Measurements from ENCODE around the gene ATP6V0A1. TPM values are rescaled to one million over a fixed set of nuclear protein-coding genes. Genes with fewer than 3 reads are reported as not detected.

The ATP6V0A1 gene
- total RNA-seq, 1 experiment from 2014 or later: 55.1 TPM

DNA sequence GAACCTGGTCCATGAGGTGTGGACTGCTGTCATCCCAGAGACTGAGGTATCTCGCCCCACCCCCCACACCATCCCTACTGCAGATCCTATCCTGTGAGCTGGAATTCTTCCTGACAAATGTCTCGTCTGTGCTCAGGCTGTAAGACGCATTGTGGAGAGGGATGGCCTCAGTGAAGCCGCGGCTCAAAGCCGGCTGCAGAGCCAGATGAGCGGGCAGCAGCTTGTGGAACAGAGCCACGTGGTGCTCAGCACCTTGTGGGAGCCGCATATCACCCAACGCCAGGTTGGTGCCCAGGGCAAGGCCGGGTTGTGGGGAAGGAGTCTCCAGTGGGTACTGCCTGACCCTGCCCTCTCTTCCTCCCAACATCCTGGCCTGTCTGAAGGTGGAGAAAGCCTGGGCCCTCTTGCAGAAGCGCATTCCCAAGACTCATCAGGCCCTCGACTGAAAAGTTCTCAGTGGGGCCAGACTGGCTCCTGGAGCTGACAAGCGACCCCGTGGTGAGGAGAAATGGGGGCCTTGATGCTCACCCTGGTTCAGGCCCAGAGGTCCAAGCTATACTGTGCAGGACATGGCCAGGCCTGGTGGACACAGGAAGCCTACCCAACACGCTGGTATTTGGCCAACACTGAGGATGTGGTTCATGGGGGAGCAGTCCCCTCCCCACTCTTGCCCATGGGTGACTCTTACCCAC lies 107.0 kb downstream of the ATP6V0A1 start:
- H2AFZ ChIP-seq: no peak overlapping the region
- no peak overlapping the region for H3K4me3 ChIP-seq
- peaks cover 63% of the 10 kb centered on the region for H3K79me2 ChIP-seq (ENCODE audit: low read depth)
- no peaks in the 10 kb centered on the region for H4K20me1 ChIP-seq (ENCODE audit: insufficient read depth)
- intact Hi-C loops (cut with micrococcal nuclease; ENCODE audit: unreplicated experiment): no loop called here
- H3K9me3 ChIP-seq (ENCODE audit: insufficient read depth, low read depth): no peaks in the 10 kb centered on the region
- H3K4me1 ChIP-seq (replicated peaks; ENCODE audit: insufficient read depth): peaks cover 32% of the 10 kb centered on the region
- H3K27me3 ChIP-seq (ENCODE audit: insufficient read depth, low read depth): no peaks in the 10 kb centered on the region
- CTCF ChIA-PET: interaction anchor here (0.9 kb wide), 1 partner anchor 13 kb away, joined by 8 read pairs; no protein-coding TSS in a partner anchor
- TF ChIP-seq EZH2 (IDR thresholded peaks at IDR 0.05; ENCODE audit: low read depth): no peak
- H3K36me3 ChIP-seq (ENCODE audit: low read depth): peaks cover 20% of the 10 kb centered on the region
- TSS peak; percentile 16 for BruUV-seq (replicated peaks)
- peaks cover 73% of the 10 kb centered on the region for H3F3A ChIP-seq (ENCODE audit: insufficient read depth, low read depth)
- DNase-seq: no peak
- POLR2A ChIA-PET (ENCODE audit: unreplicated experiment): no interaction called here
- no peak overlapping the region for H3K27ac ChIP-seq
- no peak overlapping the region for H3K4me2 ChIP-seq
- H3K9me2 ChIP-seq (ENCODE audit: insufficient read depth): no peaks in the 10 kb centered on the region

DNA sequence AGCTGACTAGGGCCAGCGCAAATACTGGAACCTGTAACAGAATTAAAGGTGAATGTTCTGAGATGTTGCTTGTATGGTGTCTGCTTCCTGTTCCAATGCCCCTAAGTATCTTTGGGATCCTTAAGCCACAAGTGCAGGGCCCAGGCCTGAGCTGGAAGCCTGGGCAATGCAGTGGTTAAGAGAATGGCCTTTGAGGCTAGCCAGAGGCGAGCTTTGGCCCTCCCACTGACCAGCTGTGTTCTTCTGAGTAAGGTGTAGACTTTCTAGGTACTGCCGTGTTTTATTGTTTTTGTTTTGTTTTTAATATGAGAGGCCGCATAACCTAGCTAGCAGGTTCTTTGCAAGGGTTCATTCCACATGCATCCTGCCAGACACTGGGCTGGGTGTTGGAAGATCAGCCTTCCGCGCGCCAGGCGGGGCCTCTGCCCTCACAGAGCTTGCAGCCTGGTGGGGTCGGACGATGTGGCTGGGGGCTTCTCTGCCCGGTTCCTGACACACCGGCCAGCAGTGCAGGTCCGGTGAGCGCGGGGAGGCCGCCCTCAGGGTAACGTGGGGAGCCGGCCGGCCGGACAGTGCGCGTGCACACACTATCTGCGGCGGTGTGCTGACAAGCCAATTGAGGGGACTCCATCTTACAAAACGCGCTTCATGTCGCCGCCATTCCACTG lies 107.7 kb downstream of the ATP6V0A1 start:
- H3K27ac ChIP-seq: no peak overlapping the region

GRCh38 chr17:42566883-42567573 lies 108.3 kb downstream of the ATP6V0A1 start, which contains the start of gene MLX:
Gene MLX (plus strand): TSS chr17:42567100. CDS start chr17:42567125, 25 bp downstream.
- intact Hi-C loops (cut with micrococcal nuclease; ENCODE audit: unreplicated experiment): no loop called here
- peak within 1 kb of the TSS; percentile 58 for H3K4me3 ChIP-seq
- no peak for TF ChIP-seq EZH2 (IDR thresholded peaks at IDR 0.05; ENCODE audit: low read depth)
- TF ChIP-seq, protein P1, sequence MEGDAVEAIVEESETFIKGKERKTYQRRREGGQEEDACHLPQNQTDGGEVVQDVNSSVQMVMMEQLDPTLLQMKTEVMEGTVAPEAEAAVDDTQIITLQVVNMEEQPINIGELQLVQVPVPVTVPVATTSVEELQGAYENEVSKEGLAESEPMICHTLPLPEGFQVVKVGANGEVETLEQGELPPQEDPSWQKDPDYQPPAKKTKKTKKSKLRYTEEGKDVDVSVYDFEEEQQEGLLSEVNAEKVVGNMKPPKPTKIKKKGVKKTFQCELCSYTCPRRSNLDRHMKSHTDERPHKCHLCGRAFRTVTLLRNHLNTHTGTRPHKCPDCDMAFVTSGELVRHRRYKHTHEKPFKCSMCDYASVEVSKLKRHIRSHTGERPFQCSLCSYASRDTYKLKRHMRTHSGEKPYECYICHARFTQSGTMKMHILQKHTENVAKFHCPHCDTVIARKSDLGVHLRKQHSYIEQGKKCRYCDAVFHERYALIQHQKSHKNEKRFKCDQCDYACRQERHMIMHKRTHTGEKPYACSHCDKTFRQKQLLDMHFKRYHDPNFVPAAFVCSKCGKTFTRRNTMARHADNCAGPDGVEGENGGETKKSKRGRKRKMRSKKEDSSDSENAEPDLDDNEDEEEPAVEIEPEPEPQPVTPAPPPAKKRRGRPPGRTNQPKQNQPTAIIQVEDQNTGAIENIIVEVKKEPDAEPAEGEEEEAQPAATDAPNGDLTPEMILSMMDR (conservative IDR thresholded peaks at IDR 0.05): no peak
- no peak within 1 kb of the TSS for H3K27ac ChIP-seq
- H3F3A ChIP-seq (ENCODE audit: insufficient read depth, low read depth): peaks cover 66% of the 10 kb centered on the region
- peaks cover 20% of the 10 kb centered on the region for H3K36me3 ChIP-seq (ENCODE audit: low read depth)
- POLR2A ChIA-PET (ENCODE audit: unreplicated experiment): no interaction called here
- no peaks in the 10 kb centered on the region for H3K9me3 ChIP-seq (ENCODE audit: insufficient read depth, low read depth)
- CTCF ChIA-PET: interaction anchor here (0.7 kb wide), 2 partner anchors 10 to 449 kb away, joined by 4 read pairs; partner anchors contain the start of gene PSMC3IP
- H3K79me2 ChIP-seq (ENCODE audit: low read depth): peaks cover 57% of the 10 kb centered on the region
- no peaks in the 10 kb centered on the region for H3K27me3 ChIP-seq (ENCODE audit: insufficient read depth, low read depth)
- peak; percentile 74 to 87 for DNase-seq
- BruUV-seq (replicated peaks): no TSS peak
- peak within 1 kb of the TSS; percentile 78 for H3K4me2 ChIP-seq
- peaks cover 26% of the 10 kb centered on the region for H3K4me1 ChIP-seq (replicated peaks; ENCODE audit: insufficient read depth)
- H3K9me2 ChIP-seq (ENCODE audit: insufficient read depth): no peaks in the 10 kb centered on the region
- H2AFZ ChIP-seq: peak within 1 kb of the TSS; percentile 82
- H4K20me1 ChIP-seq (ENCODE audit: insufficient read depth): no peaks in the 10 kb centered on the region

More for the DNA sequence above, 107.7 kb downstream of the ATP6V0A1 start:
- POLR2A ChIA-PET (ENCODE audit: unreplicated experiment): no interaction called here
- H3K4me3 ChIP-seq: peak overlapping the region; percentile 58; the same call in 1 of the 2 replicates
- no peak for TF ChIP-seq EZH2 (IDR thresholded peaks at IDR 0.05; ENCODE audit: low read depth)
- TF ChIP-seq, protein P1 (conservative IDR thresholded peaks at IDR 0.05): no peak
- H3K4me2 ChIP-seq: peak overlapping the region; percentile 78
- no peaks in the 10 kb centered on the region for H3K9me2 ChIP-seq (ENCODE audit: insufficient read depth)
- peaks cover 30% of the 10 kb centered on the region for H3K4me1 ChIP-seq (replicated peaks; ENCODE audit: insufficient read depth)
- no peaks in the 10 kb centered on the region for H3K9me3 ChIP-seq (ENCODE audit: insufficient read depth, low read depth)
- H3K79me2 ChIP-seq (ENCODE audit: low read depth): peaks cover 62% of the 10 kb centered on the region
- H2AFZ ChIP-seq: no peak overlapping the region
- CTCF ChIA-PET: interaction anchor here (0.9 kb wide), 1 partner anchor 12 kb away, joined by 8 read pairs; no protein-coding TSS in a partner anchor
- no peaks in the 10 kb centered on the region for H3K27me3 ChIP-seq (ENCODE audit: insufficient read depth, low read depth)
- peaks cover 20% of the 10 kb centered on the region for H3K36me3 ChIP-seq (ENCODE audit: low read depth)
- intact Hi-C loops (cut with micrococcal nuclease; ENCODE audit: unreplicated experiment): no loop called here
- peaks cover 68% of the 10 kb centered on the region for H3F3A ChIP-seq (ENCODE audit: insufficient read depth, low read depth)
- BruUV-seq (replicated peaks): no TSS peak
- DNase-seq: no peak
- no peaks in the 10 kb centered on the region for H4K20me1 ChIP-seq (ENCODE audit: insufficient read depth)
